PC-9 (cell line): Measurements from ENCODE around the gene USP12. TPM values are rescaled to one million over a fixed set of nuclear protein-coding genes. Genes with fewer than 3 reads are reported as not detected.
A peak's percentile ranks its signal among the peaks of the same experiment; 100 is the strongest.

Source experiments
- BruUV-seq: library from RNA; stranded (reverse); fragments of 400-500 nt; replicated peaks from 2 replicates; lab custom pipeline; 2021; lab: Mats Ljungman, UMichigan
- CTCF ChIA-PET: fragments of 300-600 bp; sonication (Branson Sonifier 250); formaldehyde crosslinking; loops from one replicate; lab custom pipeline; 2022; ENCODE audit warnings: antibody characterized with exemption; lab: Charles Lee
- POLR2A ChIA-PET: fragments of 300-600 bp; sonication (Branson Sonifier 250); formaldehyde crosslinking; loops from one replicate; lab custom pipeline; 2022; ENCODE audit warnings: antibody characterized with exemption; ENCODE audit not compliant: unreplicated experiment; lab: Charles Lee
- DNase-seq, 2 experiments: peaks; one replicate each; pipeline versions ENCODE4 v3.0.0 to v3.0.0-alpha.2; 2015 to 2022; ENCODE audit warnings: mixed read lengths in 1 of 2
- H2AFZ ChIP-seq: fragments of 200-600 bp; sonication (generic); 2 replicates; pipeline ENCODE4 v1.8.1; 2017; ENCODE audit warnings: antibody characterized with exemption
- H3F3A ChIP-seq: fragments of 200-600 bp; sonication (generic); 2 replicates; pipeline ENCODE4 v1.8.1; 2017; ENCODE audit warnings: antibody characterized with exemption, mild to moderate bottlenecking, low read depth; ENCODE audit not compliant: insufficient read depth
- H3K27ac ChIP-seq: fragments of 200-600 bp; sonication (generic); 2 replicates; pipeline ENCODE4 v1.6.1; 2016; ENCODE audit warnings: mixed run types
- H3K27me3 ChIP-seq: fragments of 200-600 bp; sonication (generic); 2 replicates; pipeline ENCODE4 v1.6.1; 2016; ENCODE audit warnings: low read depth, mixed run types; ENCODE audit not compliant: insufficient read depth
- H3K36me3 ChIP-seq: fragments of 200-600 bp; sonication (generic); 2 replicates; pipeline ENCODE4 v1.6.1; 2016; ENCODE audit warnings: low read depth, mixed run types
- H3K4me1 ChIP-seq: fragments of 200-600 bp; sonication (generic); replicated peaks from 2 replicates; pipeline ENCODE4 v1.6.1; 2016; ENCODE audit warnings: mixed run types; ENCODE audit not compliant: insufficient read depth
- H3K4me2 ChIP-seq: fragments of 200-600 bp; sonication (generic); 2 replicates; pipeline ENCODE4 v1.6.1; 2017; ENCODE audit warnings: mixed run types
- H3K4me3 ChIP-seq: fragments of 200-600 bp; sonication (generic); 2 replicates; pipeline ENCODE4 v1.6.1; 2016; ENCODE audit warnings: mixed run types
- H3K79me2 ChIP-seq: fragments of 200-600 bp; sonication (generic); 2 replicates; pipeline ENCODE4 v1.6.1; 2017; ENCODE audit warnings: low read depth, mixed run types
- H3K9me2 ChIP-seq: fragments of 200-600 bp; sonication (generic); 2 replicates; pipeline ENCODE4 v1.8.1; 2017; ENCODE audit warnings: mild to moderate bottlenecking; ENCODE audit not compliant: insufficient read depth
- H3K9me3 ChIP-seq: fragments of 200-600 bp; sonication (generic); 2 replicates; pipeline ENCODE4 v1.8.1; 2016; ENCODE audit warnings: low read depth; ENCODE audit not compliant: insufficient read depth
- H4K20me1 ChIP-seq: fragments of 200-600 bp; sonication (generic); 2 replicates; pipeline ENCODE4 v1.8.1; 2017; ENCODE audit not compliant: insufficient read depth
- CTCF ChIP-seq: fragments of 200-600 bp; sonication (generic); conservative IDR thresholded peaks from 2 replicates; pipeline ENCODE4 v1.6.1; 2017; ENCODE audit warnings: mixed run types, antibody characterized with exemption, mild to moderate bottlenecking, moderate library complexity
- EZH2 ChIP-seq: fragments of 200-600 bp; sonication (generic); IDR thresholded peaks from 2 replicates; pipeline ENCODE4 v1.8.0; 2017; ENCODE audit warnings: antibody characterized with exemption, low read depth
- intact Hi-C: fragments of 100-400 bp; cut with micrococcal nuclease; formaldehyde crosslinking; loops from one replicate; pipeline ENCODE4 v1.10.0; 2022; ENCODE audit not compliant: unreplicated experiment
- total RNA-seq: library from RNA; stranded (reverse); gene quantifications from 2 replicates; pipeline ENCODE4 v1.2.3, GENCODE V29; 2021

Gene USP12
- total RNA-seq, 1 experiment from 2014 or later = 20.8 TPM

- intact Hi-C loops = no loop called here
- Histone ChIP-seq H3K4me1 (peaks cover 14% of the 10 kb centered on the region), H3K9me2 (no peaks in the 10 kb centered on the region), H3K9me3 (no peaks in the 10 kb centered on the region), H3K36me3 (no peaks in the 10 kb centered on the region), H3K27ac (no peak overlapping the region), H3K4me2 (no peak overlapping the region), H2AFZ (no peak overlapping the region), H4K20me1 (no peaks in the 10 kb centered on the region), H3F3A (peaks cover 5% of the 10 kb centered on the region; the same call in 1 of the 2 replicates), H3K4me3 (no peak overlapping the region), H3K27me3 (no peaks in the 10 kb centered on the region), H3K79me2 (no peaks in the 10 kb centered on the region)
- TF ChIP-seq EZH2 = no peak
- TF ChIP-seq CTCF = peak; percentile 40; the same call in 1 of the 2 replicates
- POLR2A ChIA-PET = no interaction called here
- CTCF ChIA-PET = no interaction called here
- DNase-seq = no peak
- BruUV-seq = no TSS peak
Observed at GRCh38 chr13:27203854-27204253, 32.2 kb upstream of the USP12 start.

GRCh38 chr13:27203186-27203585 is 31.6 kb upstream of the USP12 start:
- no peak for DNase-seq
- Histone ChIP-seq H3K27me3 (no peaks in the 10 kb centered on the region), H3K4me3 (no peak overlapping the region), H3K9me3 (no peaks in the 10 kb centered on the region), H4K20me1 (no peaks in the 10 kb centered on the region), H3K27ac (no peak overlapping the region), H3K9me2 (no peaks in the 10 kb centered on the region), H3K79me2 (no peaks in the 10 kb centered on the region), H2AFZ (no peak overlapping the region), H3F3A (peaks cover 5% of the 10 kb centered on the region; the same call in 1 of the 2 replicates), H3K4me1 (peaks cover 14% of the 10 kb centered on the region), H3K4me2 (no peak overlapping the region), H3K36me3 (no peaks in the 10 kb centered on the region)
- ChIA-PET CTCF (no interaction called here), POLR2A (no interaction called here)
- BruUV-seq = no TSS peak
- intact Hi-C loops = no loop called here
- TF ChIP-seq EZH2 (no peak), CTCF (no peak)

- Histone ChIP-seq H3K9me2 (no peaks in the 10 kb centered on the region), H3K79me2 (no peaks in the 10 kb centered on the region), H3K4me2 (no peak overlapping the region), H3K4me3 (no peak overlapping the region), H3K27me3 (no peaks in the 10 kb centered on the region), H3K4me1 (peaks cover 14% of the 10 kb centered on the region), H2AFZ (no peak overlapping the region), H3K27ac (no peak overlapping the region), H3K9me3 (peaks cover 4% of the 10 kb centered on the region; the same call in 1 of the 2 replicates), H3K36me3 (no peaks in the 10 kb centered on the region), H3F3A (peaks cover 5% of the 10 kb centered on the region; the same call in 1 of the 2 replicates), H4K20me1 (no peaks in the 10 kb centered on the region)
- TF ChIP-seq EZH2 = no peak
- no peak for TF ChIP-seq CTCF
- CTCF ChIA-PET = no interaction called here
- POLR2A ChIA-PET = no interaction called here
- no TSS peak for BruUV-seq
- DNase-seq = no peak
- intact Hi-C loops = no loop called here
Observed at GRCh38 chr13:27201661-27202060, 30.1 kb upstream of the USP12 start.
